ENCODE data around the gene RABGAP1L. TPM values are rescaled to one million over a fixed set of nuclear protein-coding genes. Genes with fewer than 3 reads are reported as not detected.
"Not testable (repeated sequence)": the region's sequence is repeated elsewhere in the genome, so short reads cannot be mapped to it uniquely, and the experiment has no call there.

Gene RABGAP1L
- total and polyA plus RNA-seq, 11 donors = 18.6 to 195 (median 98.4) TPM

DNA sequence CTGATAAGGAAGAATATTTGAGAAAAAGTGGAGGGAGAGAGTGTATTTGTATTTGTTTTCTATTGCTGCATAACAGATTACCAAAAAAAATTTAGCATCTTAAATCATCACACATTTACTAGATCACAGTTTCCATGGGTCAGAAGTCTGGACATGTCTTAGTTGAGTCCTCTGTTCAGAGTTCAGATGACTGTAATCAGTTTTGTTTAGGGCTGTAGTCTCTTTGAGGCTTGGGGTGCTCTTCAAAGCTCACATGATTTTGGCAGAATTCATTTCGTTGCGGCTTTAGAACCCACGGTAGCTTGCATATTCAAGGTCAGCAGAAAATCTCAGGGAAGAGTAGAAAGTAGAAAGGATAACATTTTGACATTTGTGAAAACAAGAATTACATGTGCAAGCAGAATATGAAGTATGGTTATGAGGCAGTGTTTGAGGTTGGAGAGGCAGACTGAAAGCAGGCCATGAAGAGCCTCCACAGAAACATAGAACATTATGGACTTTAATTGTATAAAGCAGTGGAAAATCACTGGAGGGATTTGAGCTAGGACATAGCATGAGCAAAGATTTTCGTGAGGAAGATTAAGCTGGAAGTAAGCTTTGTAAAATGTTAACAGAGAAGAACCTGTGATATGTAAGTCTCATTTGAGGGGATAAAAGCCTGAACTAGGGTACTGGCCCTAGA is 177.8 kb downstream of the RABGAP1L start:
- Histone ChIP-seq H3K4me1 (peaks cover 0 to 10% (median 0%) of the 10 kb centered on the region in 12 donors), H3K27ac (peak overlapping the region in 1 of 12 donors; percentile 5), H3K4me3 (no peak overlapping the region), H3K36me3 (no peaks in the 10 kb centered on the region), H3K9me3 (peaks cover 0 to 7% (median 0%) of the 10 kb centered on the region in 12 donors), H3K27me3 (no peaks in the 10 kb centered on the region)
- DNase-seq (no peak), ATAC-seq (no peak)
- TF ChIP-seq, protein P1, sequence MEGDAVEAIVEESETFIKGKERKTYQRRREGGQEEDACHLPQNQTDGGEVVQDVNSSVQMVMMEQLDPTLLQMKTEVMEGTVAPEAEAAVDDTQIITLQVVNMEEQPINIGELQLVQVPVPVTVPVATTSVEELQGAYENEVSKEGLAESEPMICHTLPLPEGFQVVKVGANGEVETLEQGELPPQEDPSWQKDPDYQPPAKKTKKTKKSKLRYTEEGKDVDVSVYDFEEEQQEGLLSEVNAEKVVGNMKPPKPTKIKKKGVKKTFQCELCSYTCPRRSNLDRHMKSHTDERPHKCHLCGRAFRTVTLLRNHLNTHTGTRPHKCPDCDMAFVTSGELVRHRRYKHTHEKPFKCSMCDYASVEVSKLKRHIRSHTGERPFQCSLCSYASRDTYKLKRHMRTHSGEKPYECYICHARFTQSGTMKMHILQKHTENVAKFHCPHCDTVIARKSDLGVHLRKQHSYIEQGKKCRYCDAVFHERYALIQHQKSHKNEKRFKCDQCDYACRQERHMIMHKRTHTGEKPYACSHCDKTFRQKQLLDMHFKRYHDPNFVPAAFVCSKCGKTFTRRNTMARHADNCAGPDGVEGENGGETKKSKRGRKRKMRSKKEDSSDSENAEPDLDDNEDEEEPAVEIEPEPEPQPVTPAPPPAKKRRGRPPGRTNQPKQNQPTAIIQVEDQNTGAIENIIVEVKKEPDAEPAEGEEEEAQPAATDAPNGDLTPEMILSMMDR (IDR thresholded peaks at IDR 0.05) = no peak
- TF ChIP-seq POLR2A (IDR thresholded peaks at IDR 0.05) = no peak
- intact Hi-C loops (cut with DNase I) = no loop called here
- WGBS, 4 donors = 68 to 78% (median 74%) methylated on average over 4 of the region's 4 CpGs

DNA sequence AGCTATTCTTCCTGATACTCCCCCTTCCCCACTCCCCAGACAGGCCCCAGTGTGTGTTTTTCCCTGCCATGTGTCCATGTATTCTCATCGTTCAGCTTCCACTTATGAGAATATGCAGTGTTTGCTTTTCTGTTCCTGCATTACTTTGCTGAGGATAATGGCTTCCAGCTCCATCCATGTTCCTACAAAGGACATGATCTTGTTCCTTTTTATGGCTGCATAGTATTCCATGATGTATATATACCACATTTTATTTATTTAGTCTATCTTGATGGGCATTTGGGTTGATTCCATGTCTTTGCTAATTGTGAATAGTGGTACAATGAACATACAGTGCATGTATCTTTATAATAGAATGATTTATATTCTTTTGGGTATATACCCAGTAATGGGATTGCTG is 181.1 kb downstream of the RABGAP1L start:
- DNase-seq, ATAC-seq, H3K27me3 ChIP-seq, H3K4me3 ChIP-seq, H3K36me3 ChIP-seq, H3K27ac ChIP-seq: not testable (repeated sequence)
- intact Hi-C loops (cut with DNase I) = loop anchor here in 1 of 10 donors (10.0 kb wide), 1 partner anchor 56 kb away; no protein-coding TSS in a partner anchor
- peaks cover 0 to 11% (median 0%) of the 10 kb centered on the region in 12 donors for H3K9me3 ChIP-seq
- H3K4me1 ChIP-seq = peaks cover 0 to 10% (median 0%) of the 10 kb centered on the region in 12 donors
- WGBS, 4 donors = 94 to 98% (median 94%) methylated on average over 1 of the region's 1 CpG

DNA sequence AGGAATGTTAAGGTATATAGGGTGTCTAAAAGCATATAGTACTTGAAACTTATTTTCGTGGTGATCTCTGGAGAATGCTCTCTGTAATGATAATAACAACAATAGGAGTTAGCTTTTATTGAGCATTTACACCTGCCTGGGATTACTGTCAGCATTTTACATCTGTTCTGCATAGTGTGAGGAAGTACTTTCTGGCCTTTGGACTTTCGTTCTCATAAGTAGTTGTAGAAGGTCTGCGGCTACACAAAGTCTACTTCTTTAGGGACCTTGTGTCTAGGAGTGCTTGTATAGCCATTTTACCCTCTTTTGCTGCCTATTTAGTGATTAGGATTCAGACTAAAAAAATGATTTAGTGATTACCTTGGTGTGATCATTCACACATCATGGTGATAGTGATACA is 184.8 kb downstream of the RABGAP1L start:
- DNase-seq (no peak), ATAC-seq (no peak)
- TF ChIP-seq, protein P1 (IDR thresholded peaks at IDR 0.05) = no peak
- no peak for TF ChIP-seq POLR2A (IDR thresholded peaks at IDR 0.05)
- H3K36me3 ChIP-seq = no peaks in the 10 kb centered on the region
- WGBS, 4 donors = 93 to 100% (median 95%) methylated on average over 3 of the region's 3 CpGs
- H3K4me3 ChIP-seq = no peak overlapping the region
- no peaks in the 10 kb centered on the region for H3K27me3 ChIP-seq
- H3K4me1 ChIP-seq = no peaks in the 10 kb centered on the region
- intact Hi-C loops (cut with DNase I) = loop anchor here in 1 of 10 donors (10.0 kb wide), 1 partner anchor 59 kb away; no protein-coding TSS in a partner anchor
- H3K9me3 ChIP-seq = peaks cover 0 to 16% (median 0%) of the 10 kb centered on the region in 12 donors
- H3K27ac ChIP-seq = no peak overlapping the region

DNA sequence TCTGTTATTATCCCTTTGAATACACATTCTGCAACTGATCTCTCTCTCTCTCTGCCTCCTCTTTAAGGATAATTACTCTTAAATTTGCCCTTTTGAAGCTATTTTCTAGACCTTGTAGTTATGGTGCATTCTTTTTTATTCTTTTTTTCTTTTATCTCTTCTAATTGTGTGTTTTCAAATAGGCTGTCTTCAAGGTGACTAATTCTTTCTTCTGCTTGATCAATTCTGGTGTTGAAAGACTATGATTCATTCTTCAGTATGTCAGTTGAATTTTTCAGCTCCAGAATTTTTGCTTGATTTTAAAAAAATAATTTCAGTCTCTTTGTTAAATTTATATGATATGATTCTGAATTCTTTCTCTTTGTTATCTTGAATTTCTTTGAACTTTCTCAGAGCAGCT is 192.8 kb downstream of the RABGAP1L start:
- H3K4me1 ChIP-seq = peaks cover 0 to 16% (median 0%) of the 10 kb centered on the region in 12 donors
- H3K4me3 ChIP-seq = no peak overlapping the region
- DNase-seq (no peak), ATAC-seq (no peak)
- TF ChIP-seq, protein P1 (IDR thresholded peaks at IDR 0.05) = no peak
- no peak for TF ChIP-seq POLR2A (IDR thresholded peaks at IDR 0.05)
- no peaks in the 10 kb centered on the region for H3K36me3 ChIP-seq
- intact Hi-C loops (cut with DNase I) = no loop called here
- H3K27ac ChIP-seq = no peak overlapping the region
- peaks cover 0 to 7% (median 0%) of the 10 kb centered on the region in 12 donors for H3K9me3 ChIP-seq
- H3K27me3 ChIP-seq = no peaks in the 10 kb centered on the region
